Measurements from ENCODE around the gene RFPL3.

- TF ChIP-seq POLR2A (IDR thresholded peaks at IDR 0.05; ENCODE audit: low read length) (no peak), GATA1 (IDR thresholded peaks at IDR 0.05; ENCODE audit: low read depth, low read length) (no peak)
Measured at GRCh38 chr22:32380991-32381390, 23.3 kb downstream of the RFPL3 start.
